Right atrium auricular region (tissue), 2 donors: Measurements from ENCODE around the gene MXD1. TPM values are rescaled to one million over a fixed set of nuclear protein-coding genes. Genes with fewer than 3 reads are reported as not detected.

Experiments used
- DNase-seq: peaks from one replicate; pipeline ENCODE4 v3.0.0-alpha.2; 2019; ENCODE audit warnings: low spot score
- H3K27ac ChIP-seq, 2 donors: fragments of 200-600 bp; sonication (generic); 1 replicate in 1 of 2; 2 replicates in 1 of 2; pipeline ENCODE4 v1.5.1; 2016 to 2019
- H3K27me3 ChIP-seq, 2 donors: fragments of 200-600 bp; sonication (generic); one replicate each; pipeline versions ENCODE4 v1.5.1 to v1.6.0; 2017 to 2019
- H3K36me3 ChIP-seq: fragments of 200-600 bp; sonication (generic); one replicate; pipeline ENCODE4 v1.5.1; 2016
- H3K4me1 ChIP-seq, 2 donors: fragments of 200-600 bp; sonication (generic); one replicate each; pipeline versions ENCODE4 v1.5.1 to v1.6.0; 2017 to 2019
- H3K4me3 ChIP-seq, 2 donors: fragments of 200-600 bp; sonication (generic); 1 replicate in 1 of 2; 2 replicates in 1 of 2; pipeline ENCODE4 v1.5.1; 2017 to 2019; ENCODE audit warnings: mild to moderate bottlenecking in 1 of 2, moderate library complexity in 1 of 2
- H3K9me3 ChIP-seq, 2 donors: fragments of 200-600 bp; sonication (generic); one replicate each; pipeline ENCODE4 v1.5.1; 2019
- total RNA-seq, 2 donors: library from RNA; depleted of rRNA; stranded (reverse); fragments of >200 nt; gene quantifications; one replicate each; pipeline ENCODE4 v1.1.0, GENCODE V29; 2016
- TF ChIP-seq, protein P1 (sequence below), 2 donors: fragments of 200-600 bp; sonication (generic); IDR thresholded peaks; one replicate each; pipeline ENCODE4 v1.5.1; 2019; ENCODE audit warnings: antibody characterized with exemption in 2 of 2

Gene MXD1
- total RNA-seq, 2 donors from 2014 or later: 4.4 to 4.7 TPM

DNA sequence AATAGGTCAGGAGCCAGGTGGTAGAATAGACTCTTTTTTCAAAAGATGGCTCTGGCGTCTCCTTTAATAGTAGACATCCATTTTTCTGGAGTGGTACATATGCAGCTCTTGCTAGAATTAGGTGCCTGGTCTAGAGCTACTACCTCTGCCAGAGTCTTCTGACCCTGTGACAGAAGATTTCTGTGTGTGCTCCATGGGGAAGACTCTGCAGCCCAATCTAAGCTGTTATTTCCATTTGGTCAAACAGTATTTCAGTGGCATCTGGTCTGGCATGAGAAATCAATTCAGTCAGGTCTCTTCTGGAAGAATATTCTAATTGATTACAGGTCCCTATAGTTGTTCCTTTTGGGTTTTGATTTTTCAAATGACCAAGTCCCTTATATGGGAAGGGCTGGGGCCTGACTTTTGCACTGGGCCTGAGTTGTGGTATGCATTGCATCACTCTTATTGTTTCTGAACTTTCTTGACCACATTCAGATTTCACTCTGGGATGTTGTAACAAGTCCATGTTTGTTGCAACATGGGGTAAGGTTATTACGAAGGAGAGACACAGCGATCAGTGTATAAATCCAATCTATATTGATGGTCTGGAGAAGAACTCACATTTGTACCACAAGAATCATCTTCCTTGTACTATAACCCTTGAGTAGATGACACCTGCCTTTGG is 12.1 kb downstream of the MXD1 start:
- Histone ChIP-seq H3K27me3 (no peaks in the 10 kb centered on the region), H3K36me3 (peaks cover 5% of the 10 kb centered on the region), H3K27ac (no peak overlapping the region), H3K4me3 (no peak overlapping the region), H3K4me1 (no peaks in the 10 kb centered on the region), H3K9me3 (no peaks in the 10 kb centered on the region)
- no peak for DNase-seq
- TF ChIP-seq, protein P1, sequence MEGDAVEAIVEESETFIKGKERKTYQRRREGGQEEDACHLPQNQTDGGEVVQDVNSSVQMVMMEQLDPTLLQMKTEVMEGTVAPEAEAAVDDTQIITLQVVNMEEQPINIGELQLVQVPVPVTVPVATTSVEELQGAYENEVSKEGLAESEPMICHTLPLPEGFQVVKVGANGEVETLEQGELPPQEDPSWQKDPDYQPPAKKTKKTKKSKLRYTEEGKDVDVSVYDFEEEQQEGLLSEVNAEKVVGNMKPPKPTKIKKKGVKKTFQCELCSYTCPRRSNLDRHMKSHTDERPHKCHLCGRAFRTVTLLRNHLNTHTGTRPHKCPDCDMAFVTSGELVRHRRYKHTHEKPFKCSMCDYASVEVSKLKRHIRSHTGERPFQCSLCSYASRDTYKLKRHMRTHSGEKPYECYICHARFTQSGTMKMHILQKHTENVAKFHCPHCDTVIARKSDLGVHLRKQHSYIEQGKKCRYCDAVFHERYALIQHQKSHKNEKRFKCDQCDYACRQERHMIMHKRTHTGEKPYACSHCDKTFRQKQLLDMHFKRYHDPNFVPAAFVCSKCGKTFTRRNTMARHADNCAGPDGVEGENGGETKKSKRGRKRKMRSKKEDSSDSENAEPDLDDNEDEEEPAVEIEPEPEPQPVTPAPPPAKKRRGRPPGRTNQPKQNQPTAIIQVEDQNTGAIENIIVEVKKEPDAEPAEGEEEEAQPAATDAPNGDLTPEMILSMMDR (IDR thresholded peaks at IDR 0.05): no peak

DNA sequence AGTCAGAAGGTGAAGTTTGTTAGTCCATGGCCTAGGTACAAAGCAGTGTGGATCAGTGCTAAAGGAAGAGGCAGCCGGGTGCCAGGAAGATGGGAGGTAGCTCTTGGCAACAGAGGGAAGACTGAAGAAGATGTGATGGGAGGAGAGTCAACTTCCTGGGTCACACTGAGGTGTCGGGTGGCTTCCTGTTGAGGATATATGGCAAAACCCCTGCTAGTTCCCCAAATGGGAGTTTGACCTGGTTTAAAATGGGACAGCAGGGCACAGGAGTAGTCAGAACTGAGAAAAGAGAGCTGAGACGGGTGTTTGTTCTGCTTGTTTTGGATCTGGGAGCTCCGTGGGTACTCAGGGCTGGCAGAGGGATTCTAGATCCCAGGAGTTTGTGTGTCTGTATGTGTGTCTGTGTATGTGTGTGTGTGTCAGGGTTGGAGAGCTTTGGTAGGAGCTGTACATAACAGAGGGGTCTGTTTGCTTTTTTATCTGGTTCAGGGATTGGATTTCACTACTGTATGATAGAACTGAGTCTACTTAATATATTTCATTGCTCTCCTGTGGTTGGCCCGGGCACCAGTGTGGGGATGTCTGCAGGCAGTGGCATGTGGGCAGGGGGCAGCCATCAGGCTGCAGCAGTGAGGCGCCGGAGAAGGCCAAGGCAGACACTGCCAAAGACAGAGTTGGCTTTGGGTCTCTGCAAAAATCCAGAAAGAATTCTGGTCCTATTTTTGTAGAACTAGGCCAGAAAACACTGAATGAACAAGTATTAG is 17.1 kb downstream of the MXD1 start:
- DNase-seq: no peak
- Histone ChIP-seq H3K27me3 (no peaks in the 10 kb centered on the region), H3K9me3 (no peaks in the 10 kb centered on the region), H3K27ac (no peak overlapping the region), H3K4me1 (peaks cover 0 to 10% of the 10 kb centered on the region in 2 donors), H3K4me3 (no peak overlapping the region), H3K36me3 (peaks cover 20% of the 10 kb centered on the region)
- TF ChIP-seq, protein P1 (IDR thresholded peaks at IDR 0.05): no peak

DNA sequence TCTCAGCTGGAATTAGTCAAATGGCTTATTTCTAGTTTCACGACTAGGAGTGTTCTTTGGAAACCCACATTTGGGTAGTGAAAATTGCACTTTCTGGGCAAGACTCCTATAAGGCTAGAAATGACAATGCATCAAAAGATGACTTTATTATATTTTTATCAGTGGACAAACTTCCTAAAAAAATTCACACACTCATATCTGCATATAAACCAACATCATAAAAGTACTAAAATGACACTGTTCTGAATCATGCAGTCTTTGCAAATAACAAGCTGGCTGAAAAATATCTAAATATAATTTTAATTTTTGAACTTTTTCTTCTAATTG is 17.6 kb downstream of the MXD1 start:
- TF ChIP-seq, protein P1 (IDR thresholded peaks at IDR 0.05): no peak
- peaks cover 25% of the 10 kb centered on the region for H3K36me3 ChIP-seq

DNA sequence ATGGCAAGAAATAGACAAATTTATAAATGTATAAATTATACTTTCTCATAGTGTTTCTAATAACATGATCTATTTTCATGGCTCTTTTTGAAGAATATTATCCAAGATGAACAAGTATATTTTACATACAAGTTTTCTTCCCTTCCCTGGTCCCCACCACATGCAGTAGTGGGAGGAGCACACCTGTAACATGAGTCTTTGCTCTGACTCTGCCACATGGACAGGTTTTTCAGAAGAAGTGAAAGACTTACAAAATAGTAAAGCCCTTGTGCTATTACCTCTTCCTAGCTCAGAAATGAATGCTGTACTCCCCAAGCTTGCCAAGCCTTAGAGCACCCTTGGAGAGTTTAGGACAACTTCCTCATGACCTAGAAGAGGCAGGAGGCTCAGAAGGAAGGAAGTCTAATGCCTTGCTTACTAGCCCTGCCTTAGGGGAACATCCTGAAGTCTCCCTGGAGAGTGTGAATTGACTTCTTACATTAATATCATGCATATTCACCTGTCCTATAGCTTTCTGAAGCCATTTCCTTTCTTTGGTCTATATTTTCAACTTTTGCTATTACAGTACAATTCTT is 18.4 kb downstream of the MXD1 start:
- peaks cover 33% of the 10 kb centered on the region for H3K36me3 ChIP-seq
- H3K27me3 ChIP-seq: no peaks in the 10 kb centered on the region
- H3K4me3 ChIP-seq: no peak overlapping the region
- H3K4me1 ChIP-seq: peaks cover 0 to 10% of the 10 kb centered on the region in 2 donors
- H3K27ac ChIP-seq: no peak overlapping the region
- no peaks in the 10 kb centered on the region for H3K9me3 ChIP-seq
- TF ChIP-seq, protein P1 (IDR thresholded peaks at IDR 0.05): no peak
- DNase-seq: no peak

More for the DNA sequence above, 17.6 kb downstream of the MXD1 start:
- Histone ChIP-seq H3K27ac (no peak overlapping the region), H3K4me1 (peaks cover 0 to 10% of the 10 kb centered on the region in 2 donors), H3K4me3 (no peak overlapping the region), H3K27me3 (no peaks in the 10 kb centered on the region), H3K9me3 (no peaks in the 10 kb centered on the region)
- no peak for DNase-seq

DNA sequence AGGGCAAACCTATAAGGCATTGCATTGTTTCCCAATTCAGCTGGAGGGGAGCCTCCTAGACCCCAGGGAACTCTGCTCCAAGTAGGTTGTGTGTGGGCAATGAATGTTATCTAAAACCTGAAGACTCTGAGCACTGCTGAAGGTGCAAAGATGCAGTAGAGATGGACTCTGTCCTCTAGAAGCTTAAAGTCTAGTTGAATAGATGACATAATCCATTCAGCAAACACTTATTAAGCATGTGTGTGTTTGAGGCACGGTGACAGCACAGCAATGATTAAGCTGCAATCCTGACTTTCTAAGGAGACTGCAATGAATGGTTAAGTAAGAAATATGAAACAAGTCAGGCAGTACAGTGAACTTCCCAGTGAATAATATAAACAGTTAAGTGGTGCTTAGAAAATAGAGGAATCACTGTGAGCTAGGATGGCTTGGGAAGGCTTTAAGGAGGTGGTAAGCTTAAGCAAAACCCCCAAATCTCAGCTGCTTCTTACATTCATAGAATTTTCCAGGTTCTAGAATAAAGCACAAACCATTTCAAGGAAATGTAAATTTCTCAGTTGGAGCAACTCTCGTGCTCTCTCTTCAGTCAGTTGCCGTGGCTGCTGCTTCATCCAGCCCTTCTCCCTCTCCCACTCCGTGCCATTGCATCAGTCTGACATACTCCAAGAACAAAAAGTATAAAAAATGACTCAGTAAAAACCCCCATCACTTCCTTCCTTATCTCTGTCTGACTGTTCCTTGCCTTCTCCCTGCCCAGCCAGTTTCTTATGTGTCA is 19.1 kb downstream of the MXD1 start:
- Histone ChIP-seq H3K4me3 (no peak overlapping the region), H3K36me3 (peaks cover 38% of the 10 kb centered on the region)
- peak; percentile 77 for DNase-seq

More for the DNA sequence above, 19.1 kb downstream of the MXD1 start:
- Histone ChIP-seq H3K4me1 (peaks cover 0 to 10% of the 10 kb centered on the region in 2 donors), H3K27me3 (no peaks in the 10 kb centered on the region), H3K9me3 (no peaks in the 10 kb centered on the region), H3K27ac (peak overlapping the region in 1 of 2 donors; percentile 49)
- TF ChIP-seq, protein P1 (IDR thresholded peaks at IDR 0.05): no peak
